SW480 (cell line): ENCODE measurements around the gene SLBP.

Experiments
- DNase-seq: peaks from one replicate; pipeline ENCODE4 v3.0.0-alpha.2; 2016; ENCODE audit warnings: low spot score

The SLBP gene

DNA sequence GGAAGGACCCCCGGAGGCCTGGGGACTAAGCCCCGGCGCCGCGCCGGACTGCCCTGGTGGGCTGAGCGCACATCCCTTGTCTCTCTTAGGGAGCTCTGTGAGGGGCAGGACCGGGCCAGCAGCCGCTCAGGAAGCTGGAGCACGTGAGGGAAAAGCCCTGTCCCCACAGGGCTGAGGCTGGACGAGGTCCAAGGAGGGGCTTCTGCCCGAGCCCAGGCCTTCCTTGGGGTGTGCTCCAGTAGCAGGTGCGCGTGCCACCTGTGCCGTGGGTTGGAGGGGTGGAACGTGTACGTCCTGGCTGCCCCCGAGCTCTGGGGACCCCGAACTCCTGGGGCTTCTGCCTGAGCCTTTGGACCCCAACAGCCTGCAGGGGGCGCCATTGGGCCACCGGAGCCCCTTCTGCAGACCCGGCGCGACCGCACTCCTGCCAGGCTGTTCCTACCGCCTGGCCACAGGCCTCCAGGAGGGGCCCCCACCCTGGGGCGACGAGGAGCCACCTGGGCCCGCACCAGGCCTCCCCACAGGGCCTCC is 36.4 kb upstream of the SLBP start:
- peak; percentile 59 for DNase-seq

DNA sequence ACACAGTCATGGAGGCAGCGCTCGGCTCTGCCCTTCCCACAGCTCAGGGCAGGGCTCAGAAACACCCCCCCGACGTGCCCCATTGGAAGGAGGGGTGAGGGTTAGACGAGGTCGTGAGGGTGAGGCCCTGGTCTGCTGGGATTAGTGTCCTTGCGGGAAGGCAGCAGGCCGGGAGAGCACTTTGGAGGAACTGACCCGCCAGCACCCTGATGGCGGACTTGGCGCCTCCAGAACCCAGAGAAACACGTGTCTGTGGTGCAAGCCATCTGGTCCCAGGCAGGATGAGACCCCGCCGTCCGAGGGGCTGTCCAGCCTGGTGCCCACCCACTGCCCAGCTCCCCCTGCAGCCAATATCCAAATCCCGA is 35.5 kb upstream of the SLBP start:
- no peak for DNase-seq

DNA sequence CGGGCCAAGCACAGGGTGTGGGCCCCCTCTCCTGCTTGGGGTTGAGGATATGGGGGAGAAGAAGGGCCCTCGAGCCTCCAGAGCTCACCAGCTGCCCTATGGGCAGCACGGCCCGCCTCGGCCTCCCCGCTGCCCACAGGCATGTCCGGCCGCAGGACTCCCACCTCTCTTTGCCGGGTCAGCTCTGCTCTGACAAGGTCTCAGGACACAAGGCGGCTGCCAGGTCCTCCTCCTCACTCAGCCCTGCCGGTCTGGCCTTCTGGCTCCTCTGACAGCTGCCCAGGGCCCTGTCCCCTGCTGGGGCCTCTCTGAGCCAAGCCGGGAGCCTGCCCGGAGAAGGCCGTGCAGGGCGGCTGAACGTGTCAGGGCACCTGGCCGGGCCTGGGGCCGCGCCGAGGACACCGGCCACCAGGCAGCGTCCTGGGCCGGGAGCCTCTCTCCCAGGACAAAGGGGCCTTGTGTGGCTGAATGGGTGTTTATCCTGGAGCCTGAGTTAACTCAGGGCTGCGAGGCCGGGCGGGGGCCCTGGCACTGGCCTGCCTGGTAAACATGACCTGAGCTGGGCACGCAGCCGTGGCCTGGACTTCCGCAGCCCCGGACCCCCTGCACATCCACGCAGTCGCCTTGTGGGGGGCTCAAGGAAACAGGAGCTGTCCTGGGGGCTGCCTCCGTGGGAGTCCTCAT is 34.9 kb upstream of the SLBP start:
- peak; percentile 34 for DNase-seq

DNA sequence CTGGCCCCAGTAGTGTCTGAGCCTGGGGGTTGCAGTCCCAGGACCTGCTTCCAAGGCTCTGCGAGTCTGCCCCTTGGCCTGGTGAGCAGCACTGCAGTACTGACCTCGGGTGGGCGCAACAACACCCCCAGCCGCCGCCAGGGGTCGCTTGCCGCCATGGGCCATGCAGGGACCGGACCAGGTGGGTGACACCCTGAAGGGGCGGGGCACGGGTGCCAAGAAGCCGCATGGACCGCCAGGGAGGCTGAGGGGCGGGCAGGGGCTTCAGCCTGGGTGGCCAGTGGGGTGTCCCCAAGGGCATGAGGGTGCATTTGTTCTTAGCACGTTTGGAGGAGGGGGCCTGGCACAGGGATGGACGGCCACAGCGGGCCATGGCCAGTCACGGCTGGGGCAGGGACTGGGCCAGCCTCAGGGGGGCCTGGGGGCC is 34.2 kb upstream of the SLBP start:
- DNase-seq = peak; percentile 53

DNA sequence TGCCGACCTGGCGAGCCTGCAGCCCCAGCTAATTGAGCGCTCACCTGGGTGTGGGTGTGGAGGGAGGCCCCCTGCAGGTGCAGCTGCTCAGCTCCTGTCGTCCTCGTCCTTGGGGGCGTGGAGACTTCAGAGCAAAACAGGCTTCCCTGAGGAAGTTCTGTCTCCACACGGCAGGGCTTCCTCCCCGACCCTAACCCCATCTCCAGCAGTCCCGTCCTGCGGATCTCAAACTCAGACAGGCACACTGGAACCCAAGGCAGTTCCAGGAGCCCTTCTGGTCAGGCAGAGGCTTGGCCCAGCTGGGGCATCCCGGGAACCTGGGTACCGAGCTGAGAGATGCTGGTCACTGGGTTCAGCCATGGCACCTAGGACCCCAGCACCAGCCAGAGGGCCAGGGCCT is 33.6 kb upstream of the SLBP start:
- no peak for DNase-seq

DNA sequence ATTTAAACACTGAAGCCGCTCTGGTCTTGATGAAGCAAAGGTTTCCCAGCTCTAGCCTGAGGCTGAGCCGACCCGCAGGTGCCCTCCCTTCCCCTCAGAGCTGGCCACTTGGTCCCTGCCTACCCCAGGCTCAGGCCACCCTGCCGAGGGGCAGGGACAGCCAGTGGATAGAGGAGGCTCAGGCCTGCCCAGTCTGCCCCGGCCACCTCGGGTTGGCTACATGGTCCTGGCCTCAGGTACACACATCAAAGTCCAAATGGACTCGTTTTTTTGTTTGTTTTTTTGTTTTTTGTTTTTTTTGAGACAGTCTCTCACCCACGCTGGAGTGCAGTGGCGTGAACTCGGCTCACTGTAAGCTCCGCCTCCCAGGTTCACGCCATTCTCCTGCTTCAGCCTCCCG is 33.0 kb upstream of the SLBP start:
- no peak for DNase-seq

DNA sequence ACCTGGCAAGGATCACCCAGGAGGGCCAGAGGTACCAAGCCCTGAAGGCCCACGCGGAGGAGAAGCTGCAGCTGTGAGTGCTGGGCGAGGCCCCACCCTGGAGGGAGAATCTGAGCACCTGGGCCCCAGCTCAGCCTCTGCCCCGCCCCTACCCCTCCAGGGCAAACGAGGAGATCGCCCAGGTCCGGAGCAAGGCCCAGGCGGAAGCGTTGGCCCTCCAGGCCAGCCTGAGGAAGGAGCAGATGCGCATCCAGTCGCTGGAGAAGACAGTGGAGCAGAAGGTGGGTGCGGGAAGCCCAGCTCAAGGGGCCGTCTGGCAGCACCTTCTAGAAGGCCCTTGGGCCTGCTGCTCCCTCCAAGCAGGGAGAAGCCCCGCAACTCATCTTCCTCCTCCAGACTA is 32.4 kb upstream of the SLBP start:
- no peak for DNase-seq

DNA sequence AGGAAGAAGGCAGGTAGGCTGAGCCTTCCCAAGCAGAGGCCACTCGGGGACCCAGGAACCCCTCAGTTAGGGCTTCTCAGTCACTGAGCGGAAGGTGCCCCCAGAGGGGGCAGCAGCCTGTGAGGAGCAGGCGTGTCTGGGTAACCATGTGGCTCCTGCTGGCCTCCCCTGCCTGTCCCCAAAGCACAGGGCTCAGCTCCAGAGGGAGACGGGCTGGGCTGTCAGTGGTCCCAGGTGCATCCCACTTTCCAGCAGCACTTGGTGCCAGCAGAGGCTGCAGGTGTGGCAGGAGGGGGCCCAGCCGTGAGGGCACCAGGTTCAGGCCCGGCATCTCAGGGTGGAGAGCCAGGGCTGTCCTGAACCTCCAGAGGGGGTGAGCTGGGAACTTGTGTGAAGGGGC is 31.9 kb upstream of the SLBP start:
- no peak for DNase-seq

DNA sequence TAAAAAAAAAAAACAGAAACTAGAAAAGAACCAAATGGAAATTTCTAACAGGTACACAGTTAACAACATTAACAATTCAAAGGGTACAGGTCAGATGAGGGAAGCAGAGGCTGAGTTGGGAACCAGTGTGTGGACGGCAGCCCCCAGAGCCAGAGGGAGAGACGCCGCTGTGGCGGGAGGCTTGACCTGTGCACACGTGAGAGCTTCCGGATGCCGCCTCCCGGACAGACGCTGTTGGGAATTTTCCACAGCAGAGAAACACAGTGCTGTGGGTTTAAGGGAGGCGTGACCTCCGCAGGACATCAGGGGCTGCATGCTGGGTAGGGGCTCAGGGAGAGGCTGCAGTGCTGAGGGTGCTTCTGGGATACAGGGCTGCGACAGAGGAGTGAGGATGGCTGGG is 31.4 kb upstream of the SLBP start:
- DNase-seq = no peak

DNA sequence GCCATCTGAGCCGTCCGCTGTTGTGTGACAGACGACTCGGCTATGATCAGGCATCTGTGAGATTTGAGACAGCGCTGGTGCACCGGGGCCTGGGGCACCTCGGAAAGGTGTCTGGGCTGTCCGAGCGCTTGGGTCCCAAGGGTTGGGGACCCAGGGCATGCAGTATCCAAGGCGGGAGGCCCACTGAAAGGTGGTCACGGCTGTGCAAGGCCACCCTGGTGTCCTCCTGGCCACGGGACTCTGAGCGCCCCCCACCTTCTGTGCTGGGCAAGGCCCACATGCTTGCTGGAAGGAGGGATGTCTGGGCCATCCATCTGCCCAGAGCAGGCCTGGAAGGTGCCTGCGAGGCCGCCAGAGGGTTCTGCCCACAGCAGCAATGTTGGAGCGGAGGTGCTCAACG is 29.1 kb upstream of the SLBP start:
- no peak for DNase-seq

DNA sequence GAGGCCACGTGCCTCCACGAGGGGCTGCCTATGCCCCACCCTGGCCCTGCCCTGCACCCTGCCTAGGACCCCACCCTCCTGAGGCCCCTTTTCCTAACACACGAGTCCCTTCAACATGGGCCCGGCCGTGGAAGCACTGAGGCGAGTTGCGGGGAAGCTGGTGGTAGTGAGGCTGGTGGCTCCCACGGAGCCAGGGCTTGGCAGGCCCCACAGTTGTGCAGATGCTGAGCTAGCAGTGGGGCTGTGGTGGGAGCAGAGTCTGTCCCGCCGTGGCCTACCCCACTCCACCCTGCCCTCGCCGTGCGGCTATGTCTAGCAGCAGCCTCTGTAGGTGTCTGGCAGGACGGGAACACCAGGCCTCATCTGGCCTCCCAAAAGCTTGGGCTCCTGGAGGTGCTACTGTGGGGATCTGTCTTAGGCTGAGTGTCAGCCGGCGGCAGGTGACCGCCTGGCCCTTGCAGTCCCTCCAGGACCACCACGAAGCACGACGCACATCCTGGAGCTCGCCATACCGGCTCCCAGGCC is 28.0 kb upstream of the SLBP start:
- no peak for DNase-seq

DNA sequence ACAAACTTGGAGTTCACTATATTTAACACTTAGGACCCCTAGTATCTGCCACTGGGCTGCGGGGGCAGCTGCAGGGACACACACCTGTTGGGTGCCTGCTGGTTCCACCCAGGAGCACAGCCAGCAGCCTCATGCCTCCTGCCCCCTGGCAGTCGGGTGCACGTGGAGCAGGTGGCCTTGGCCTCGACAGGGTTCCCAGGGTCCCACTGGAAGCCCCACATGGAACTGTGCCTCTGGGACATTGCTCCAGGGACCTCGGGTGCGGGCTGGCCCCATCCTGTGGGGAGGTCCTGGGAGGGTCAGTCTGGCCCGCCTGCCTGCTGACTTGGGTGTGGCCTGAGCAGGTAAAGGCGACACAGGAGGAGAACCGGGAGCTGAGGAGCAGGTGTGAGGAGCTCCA is 27.2 kb upstream of the SLBP start:
- DNase-seq = no peak

DNA sequence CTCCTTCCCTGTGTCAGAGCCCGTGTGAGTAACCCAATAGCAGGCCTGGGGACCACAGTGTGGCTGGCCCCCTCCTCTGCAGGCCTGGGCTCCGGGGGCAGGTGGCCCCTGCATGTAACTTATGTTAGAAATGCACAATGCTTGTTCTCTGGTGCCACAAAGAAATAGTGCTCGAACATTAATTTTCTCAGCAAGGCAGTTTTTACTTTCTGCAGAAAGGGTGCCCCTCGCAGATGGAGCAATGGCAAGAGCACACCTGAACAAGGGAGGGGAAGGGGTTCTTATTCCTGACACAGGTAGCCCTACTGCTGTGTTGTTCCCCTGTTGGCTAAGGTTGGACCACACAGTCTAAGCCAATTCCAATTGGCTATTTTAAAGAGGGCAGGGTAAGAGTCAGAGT is 26.3 kb upstream of the SLBP start:
- DNase-seq = no peak

DNA sequence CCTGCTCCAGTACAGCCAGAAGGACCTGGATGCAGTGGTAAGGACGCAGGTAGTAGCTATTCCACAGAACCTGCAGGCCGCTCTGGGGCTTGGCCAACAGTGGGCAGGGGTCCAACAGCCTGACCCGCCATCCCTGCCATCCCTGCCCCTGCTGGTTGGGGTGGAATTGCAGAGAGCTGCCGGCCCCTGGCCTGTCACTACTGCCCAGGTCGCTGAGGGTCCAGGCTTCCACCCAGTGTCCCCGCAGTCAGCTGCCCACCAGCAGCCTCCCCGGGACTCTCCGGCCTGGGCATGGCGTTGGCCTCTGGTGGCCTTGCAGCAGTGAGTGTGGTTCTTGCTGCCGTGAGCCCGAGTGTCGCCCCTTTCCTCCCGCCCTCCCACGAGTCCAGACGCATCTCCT is 25.5 kb upstream of the SLBP start:
- no peak for DNase-seq

DNA sequence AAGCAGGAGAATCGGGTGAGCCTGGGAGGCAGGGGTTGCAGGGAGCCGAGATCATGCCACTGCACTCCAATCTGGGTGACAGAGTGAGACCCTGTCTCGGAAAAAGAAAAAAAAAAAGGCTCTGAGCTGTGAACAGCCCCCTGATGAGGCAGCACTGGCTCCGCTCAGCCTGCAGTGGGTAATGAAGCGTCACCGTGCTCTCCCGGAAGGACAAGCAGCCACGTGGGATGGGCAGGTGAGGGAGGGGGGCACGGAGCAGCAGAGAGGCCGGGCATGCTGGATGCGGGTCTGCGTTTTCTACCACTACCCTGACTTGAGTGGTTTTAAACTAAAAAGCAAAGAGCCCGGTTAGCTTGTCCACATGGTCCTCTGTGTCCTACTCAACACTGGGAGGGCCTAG is 24.7 kb upstream of the SLBP start:
- DNase-seq = no peak

DNA sequence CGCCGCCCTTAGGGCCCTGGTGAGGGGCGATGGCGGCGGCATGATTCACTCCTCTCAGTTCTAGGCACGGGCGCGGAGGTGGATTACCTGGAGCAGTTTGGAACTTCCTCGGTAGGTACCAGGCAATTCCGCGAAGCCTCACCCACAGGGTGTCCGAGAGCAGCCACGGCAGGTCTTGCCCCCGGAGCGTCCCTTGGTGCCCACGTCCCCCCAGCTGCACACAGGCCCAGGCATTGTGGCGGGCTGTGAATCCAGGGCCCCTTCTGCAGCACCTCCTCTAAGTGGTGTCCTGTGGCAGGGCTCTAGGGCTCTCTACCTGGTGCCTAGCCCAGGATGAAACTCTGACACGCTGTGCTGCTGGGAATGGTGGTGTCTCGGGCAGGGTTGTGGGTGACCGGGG is 23.1 kb upstream of the SLBP start:
- no peak for DNase-seq

DNA sequence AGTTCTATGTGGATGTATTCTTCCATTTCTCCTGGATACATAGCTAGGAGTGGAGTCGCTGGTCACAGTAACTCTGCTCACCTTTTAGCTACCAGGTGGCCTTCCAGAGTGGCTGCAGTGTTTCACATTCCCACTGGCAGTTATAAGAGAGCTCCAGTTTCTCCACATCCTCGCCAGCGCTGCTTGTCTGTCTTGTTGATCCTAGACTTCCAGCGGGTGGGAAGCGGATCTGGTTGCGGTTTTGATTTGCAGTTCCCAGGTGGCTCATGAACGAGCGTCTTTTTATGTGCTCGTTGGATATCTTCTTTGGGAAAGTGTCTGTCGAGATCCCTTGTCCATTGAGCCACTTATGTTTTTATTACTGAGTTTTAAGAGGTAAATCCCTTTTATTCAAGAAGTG is 20.8 kb upstream of the SLBP start:
- no peak for DNase-seq

DNA sequence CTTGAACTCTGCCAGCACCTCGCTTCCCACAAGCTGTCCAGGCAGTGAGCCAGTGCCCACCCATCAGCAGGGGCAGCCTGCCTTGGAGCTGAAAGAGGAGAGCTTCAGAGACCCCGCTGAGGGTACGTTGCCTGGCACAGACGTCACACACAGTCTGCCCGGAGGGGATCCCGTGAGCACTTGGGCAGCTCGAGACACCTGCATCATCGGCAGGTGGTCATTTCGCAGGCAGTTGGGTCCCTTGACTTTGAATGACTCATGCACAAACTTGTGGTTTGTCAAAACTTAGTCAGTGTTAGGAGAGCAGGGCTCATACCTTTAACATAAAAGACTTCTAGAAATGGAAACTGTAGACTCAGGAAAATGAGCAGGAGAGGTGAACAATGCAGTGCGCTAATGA is 19.1 kb upstream of the SLBP start:
- no peak for DNase-seq

DNA sequence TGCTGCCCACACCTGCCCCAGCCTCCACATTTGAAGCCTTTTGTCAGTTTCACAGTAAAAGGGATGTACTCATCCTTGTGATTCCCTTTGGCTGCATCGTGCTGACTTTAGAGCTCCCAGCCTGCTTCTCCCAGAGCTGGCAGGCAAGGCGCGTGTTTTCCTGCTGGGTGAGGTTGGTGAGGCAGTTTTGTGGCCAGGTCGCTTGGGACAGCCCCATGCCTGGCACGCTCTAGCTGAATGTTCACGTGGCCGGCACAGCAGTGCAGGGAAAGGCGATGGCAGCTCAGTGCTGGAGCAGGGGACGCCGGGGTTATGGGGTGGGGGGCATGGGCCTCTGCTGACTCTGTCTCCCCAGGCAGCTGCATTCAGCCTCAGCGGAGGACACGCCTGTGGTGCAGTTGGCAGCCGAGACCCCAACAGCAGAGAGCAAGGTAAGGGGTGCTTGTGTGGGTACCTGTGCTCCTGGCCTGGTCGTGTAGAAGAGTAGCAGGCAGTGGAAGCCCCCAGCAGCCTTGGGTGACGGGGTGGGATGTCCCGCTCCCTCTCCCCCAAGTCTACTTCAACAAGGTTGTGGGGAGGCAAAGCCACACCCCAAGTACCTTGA is 18.5 kb upstream of the SLBP start:
- DNase-seq = no peak

DNA sequence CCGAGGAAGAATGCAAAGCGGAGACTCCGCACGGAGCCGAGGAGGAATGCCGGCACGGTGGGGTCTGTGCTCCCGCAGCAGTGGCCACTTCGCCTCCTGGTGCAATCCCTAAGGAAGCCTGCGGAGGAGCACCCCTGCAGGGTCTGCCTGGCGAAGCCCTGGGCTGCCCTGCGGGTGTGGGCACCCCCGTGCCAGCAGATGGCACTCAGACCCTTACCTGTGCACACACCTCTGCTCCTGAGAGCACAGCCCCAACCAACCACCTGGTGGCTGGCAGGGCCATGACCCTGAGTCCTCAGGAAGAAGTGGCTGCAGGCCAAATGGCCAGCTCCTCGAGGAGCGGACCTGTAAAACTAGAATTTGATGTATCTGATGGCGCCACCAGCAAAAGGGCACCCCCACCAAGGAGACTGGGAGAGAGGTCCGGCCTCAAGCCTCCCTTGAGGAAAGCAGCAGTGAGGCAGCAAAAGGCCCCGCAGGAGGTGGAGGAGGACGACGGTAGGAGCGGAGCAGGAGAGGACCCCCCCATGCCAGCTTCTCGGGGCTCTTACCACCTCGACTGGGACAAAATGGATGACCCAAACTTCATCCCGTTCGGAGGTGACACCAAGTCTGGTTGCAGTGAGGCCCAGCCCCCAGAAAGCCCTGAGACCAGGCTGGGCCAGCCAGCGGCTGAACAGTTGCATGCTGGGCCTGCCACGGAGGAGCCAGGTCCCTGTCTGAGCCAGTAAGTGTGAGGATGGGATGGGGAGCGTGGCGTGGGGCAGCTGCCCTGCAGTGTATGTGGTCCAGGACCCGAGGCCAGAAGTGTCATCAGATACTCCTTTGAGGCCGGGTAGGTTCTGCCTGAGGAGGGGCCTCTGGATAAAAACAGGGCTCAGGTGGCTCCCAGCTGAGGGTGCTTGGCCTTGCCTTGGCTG is 16.2 kb upstream of the SLBP start:
- no peak for DNase-seq

DNA sequence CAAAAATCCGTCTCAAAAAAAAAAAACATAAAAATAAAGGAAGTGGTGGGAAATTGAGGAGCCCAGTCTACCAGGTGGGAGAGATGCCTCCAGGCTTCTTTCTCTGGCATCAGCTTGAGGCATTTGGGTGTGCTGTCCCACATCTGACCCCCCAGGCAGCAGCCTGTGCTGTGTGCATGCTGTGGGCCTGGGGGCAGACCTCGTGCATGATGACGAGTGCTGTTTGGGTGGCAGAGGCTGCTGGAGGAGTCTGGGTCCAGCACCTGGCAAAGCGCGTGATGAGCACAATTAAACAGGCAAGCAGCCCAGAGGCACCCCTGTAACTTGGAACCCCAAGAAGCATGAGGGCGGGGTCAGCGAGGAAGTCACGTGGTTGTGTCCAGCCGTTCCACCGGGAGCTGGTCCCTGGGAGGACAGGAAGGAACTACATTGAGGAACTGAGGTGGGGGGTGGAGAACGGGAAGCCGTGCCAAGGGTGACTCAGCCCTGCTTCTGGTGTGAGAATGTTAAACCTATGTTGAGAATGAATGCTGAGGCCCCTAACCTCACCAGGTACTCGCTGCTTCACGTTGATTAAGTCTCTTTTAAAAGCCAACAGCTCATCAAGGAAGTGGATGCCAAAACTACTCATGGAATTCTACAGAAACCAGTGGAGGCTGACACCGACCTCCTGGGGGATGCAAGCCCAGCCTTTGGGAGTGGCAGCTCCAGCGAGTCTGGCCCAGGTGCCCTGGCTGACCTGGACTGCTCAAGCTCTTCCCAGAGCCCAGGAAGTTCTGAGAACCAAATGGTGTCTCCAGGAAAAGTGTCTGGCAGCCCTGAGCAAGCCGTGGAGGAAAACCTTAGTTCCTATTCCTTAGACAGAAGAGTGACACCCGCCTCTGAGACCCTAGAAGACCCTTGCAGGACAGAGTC is 15.3 kb upstream of the SLBP start:
- peak; percentile 34 for DNase-seq
